Psoas muscle (tissue), 8 donors: ENCODE data around the gene OR1J1. TPM values are rescaled to one million over a fixed set of nuclear protein-coding genes. Genes with fewer than 3 reads are reported as not detected.

ENCODE experiments used
- ATAC-seq, 4 donors: fragments of 200-7000 bp; cut with Tn5 transposase; one replicate each; pipeline ENCODE4 v1.9.1; 2020; ENCODE audit warnings: moderate library complexity in 3 of 4, mild to moderate bottlenecking in 2 of 4
- DNase-seq, 2 donors: peaks; one replicate each; pipeline ENCODE4 v3.0.0-alpha.2; 2020
- H3K27ac ChIP-seq: fragments of 200-600 bp; one replicate; pipeline ENCODE4 v1.8.0; 2022
- H3K27me3 ChIP-seq, 3 donors: fragments of 200-600 bp in 1 of 3; one replicate each; pipeline versions ENCODE4 v1.6.1 to v1.8.0; 2013 to 2022; ENCODE audit warnings: low read length in 2 of 3, mild to moderate bottlenecking in 2 of 3, moderate library complexity in 1 of 3; ENCODE audit not compliant: insufficient read depth in 3 of 3
- H3K36me3 ChIP-seq, 2 donors: fragments of 200-600 bp in 1 of 2; one replicate each; pipeline versions ENCODE4 v1.6.1 to v1.8.0; 2013 to 2022; ENCODE audit warnings: low read depth in 1 of 2, mild to moderate bottlenecking in 1 of 2, moderate library complexity in 1 of 2; ENCODE audit not compliant: insufficient read depth in 1 of 2
- H3K4me1 ChIP-seq: fragments of 200-600 bp; one replicate; pipeline ENCODE4 v1.8.0; 2022
- H3K4me3 ChIP-seq: fragments of 200-600 bp; one replicate; pipeline ENCODE4 v1.8.0; 2022; ENCODE audit warnings: mild to moderate bottlenecking
- H3K9me3 ChIP-seq: fragments of 200-600 bp; one replicate; pipeline ENCODE4 v1.8.0; 2022
- WGBS, 3 donors: extraction: QIAGEN DNeasy Blood & Tissue Kit; methylation state at CpG; one replicate each; pipeline versions ENCODE4 v1.1.6 to v1.1.7; 2013; 5-methylcytosine and 5-hydroxymethylcytosine counted together
- intact Hi-C, 2 donors: fragments of 100-400 bp; cut with DNase I; formaldehyde crosslinking; loops; one replicate each; pipeline versions ENCODE4 v1.11.0 to v1.14.2; 2022
- long read RNA-seq, 2 donors: library from polyadenylated mRNA; unstranded; transcript quantifications; one replicate each; pipeline ENCODE4 v2.0.0, GENCODE V29; 2021
- polyA plus RNA-seq, 3 donors: library from polyadenylated mRNA; stranded (reverse); fragments of 200-250 nt; gene quantifications; one replicate each; pipeline ENCODE4 v1.2.3, GENCODE V29; 2013
- total RNA-seq, 4 donors: library from RNA; stranded (reverse); fragmentation: NEBNext Ultra II Directional in 2 of 4; extraction: Animal tissue kit (Norgen Biotek cat#: 25700) in 2 of 4; gene quantifications; one replicate each; pipeline versions ENCODE4 v1.2.1 to v1.2.4, GENCODE V29; 2021 to 2023
- TF ChIP-seq, protein P1 (sequence below): fragments of 200-600 bp; IDR thresholded peaks from one replicate; pipeline ENCODE4 v1.8.0; 2022; ENCODE audit warnings: antibody characterized with exemption
- donor health status: healthy with polysubstance abuse.
- donor health status: DM: no; HTN: no; CAD: no; lungs with moderate emphysema.
- donor health status: Bipolar disorder and iron deficiency.
- donor health status: healthy.
- donor health status: DM: yes; HTN: yes; CAD: no.
- donor health status: DM: no; HTN: no; CAD: no.
- donor health status: DM: no; HTN: no; CAD: no.
- donor health status: DM: yes; HTN: yes; CAD: no.

Gene OR1J1, protein sequence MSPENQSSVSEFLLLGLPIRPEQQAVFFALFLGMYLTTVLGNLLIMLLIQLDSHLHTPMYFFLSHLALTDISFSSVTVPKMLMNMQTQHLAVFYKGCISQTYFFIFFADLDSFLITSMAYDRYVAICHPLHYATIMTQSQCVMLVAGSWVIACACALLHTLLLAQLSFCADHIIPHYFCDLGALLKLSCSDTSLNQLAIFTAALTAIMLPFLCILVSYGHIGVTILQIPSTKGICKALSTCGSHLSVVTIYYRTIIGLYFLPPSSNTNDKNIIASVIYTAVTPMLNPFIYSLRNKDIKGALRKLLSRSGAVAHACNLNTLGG
- total RNA-seq, result not detected
- polyA plus RNA-seq, result not detected
- long read RNA-seq, donor 1, result 0 reads
- long read RNA-seq, donor 2, result 0 reads

DNA sequence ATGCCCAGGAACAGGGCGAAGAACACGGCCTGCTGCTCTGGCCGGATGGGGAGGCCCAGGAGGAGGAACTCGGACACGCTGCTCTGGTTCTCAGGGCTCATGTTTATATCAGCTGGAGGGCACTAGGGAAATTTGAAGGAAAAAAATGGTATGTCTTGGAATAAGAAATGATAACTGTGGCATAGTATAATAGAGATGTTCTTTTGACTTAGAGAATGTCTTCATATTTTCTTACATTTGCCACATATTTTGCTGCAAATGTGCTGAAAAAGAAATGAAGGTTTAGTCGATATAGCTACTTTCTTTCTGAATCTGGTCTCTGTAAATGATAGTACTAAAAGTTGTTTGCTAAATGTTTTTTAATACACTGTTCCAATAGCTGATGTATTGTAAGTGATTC lies at the start of gene OR1J1:
Gene OR1J1, minus strand, starts transcription at position 101 of the 400 bp plus-strand sequence. Its CDS starts 0 bp downstream, at position 101.
- H3K27me3 ChIP-seq, result peaks cover 0 to 18% (median 0%) of the 10 kb centered on the region in 3 donors
- intact Hi-C loops, result no loop called here
- no peaks in the 10 kb centered on the region for H3K36me3 ChIP-seq
- H3K4me3 ChIP-seq, result no peak within 1 kb of the TSS
- DNase-seq (no peak), ATAC-seq (no peak)
- WGBS, 3 donors, result 81 to 85% (median 83%) methylated on average over 6 of the region's 6 CpGs
- TF ChIP-seq, protein P1, sequence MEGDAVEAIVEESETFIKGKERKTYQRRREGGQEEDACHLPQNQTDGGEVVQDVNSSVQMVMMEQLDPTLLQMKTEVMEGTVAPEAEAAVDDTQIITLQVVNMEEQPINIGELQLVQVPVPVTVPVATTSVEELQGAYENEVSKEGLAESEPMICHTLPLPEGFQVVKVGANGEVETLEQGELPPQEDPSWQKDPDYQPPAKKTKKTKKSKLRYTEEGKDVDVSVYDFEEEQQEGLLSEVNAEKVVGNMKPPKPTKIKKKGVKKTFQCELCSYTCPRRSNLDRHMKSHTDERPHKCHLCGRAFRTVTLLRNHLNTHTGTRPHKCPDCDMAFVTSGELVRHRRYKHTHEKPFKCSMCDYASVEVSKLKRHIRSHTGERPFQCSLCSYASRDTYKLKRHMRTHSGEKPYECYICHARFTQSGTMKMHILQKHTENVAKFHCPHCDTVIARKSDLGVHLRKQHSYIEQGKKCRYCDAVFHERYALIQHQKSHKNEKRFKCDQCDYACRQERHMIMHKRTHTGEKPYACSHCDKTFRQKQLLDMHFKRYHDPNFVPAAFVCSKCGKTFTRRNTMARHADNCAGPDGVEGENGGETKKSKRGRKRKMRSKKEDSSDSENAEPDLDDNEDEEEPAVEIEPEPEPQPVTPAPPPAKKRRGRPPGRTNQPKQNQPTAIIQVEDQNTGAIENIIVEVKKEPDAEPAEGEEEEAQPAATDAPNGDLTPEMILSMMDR, result no peak
- H3K27ac ChIP-seq, result no peak within 1 kb of the TSS
- H3K9me3 ChIP-seq, result no peaks in the 10 kb centered on the region
- H3K4me1 ChIP-seq, result no peaks in the 10 kb centered on the region

DNA sequence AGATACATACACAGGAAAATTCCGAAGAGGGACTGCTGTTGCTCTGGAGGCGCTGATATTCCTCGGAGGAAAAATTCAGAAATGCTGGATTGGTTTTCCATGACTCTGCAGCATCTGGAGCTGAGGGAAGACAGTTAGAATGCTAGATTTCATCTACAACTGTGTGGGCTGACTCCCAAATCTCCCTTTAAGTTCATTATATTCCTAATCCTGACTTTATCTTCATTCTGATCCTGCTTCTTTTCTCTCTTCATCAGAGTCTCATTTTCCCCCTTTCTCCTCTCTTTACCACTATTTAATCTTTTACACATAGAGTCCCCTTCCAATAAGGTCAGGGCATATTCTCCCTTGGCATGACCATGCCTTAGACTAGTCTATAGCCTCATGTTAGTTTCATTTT lies 49.5 kb upstream of the OR1J1 start, which contains the start of gene OR1N1:
Gene OR1N1, minus strand, starts transcription at position 101 of the 400 bp plus-strand sequence. Its CDS starts 0 bp downstream, at position 101.
- ATAC-seq (no peak), DNase-seq (no peak)
- H3K4me1 ChIP-seq, result no peaks in the 10 kb centered on the region
- WGBS, 3 donors, result 88 to 92% (median 91%) methylated on average over 3 of the region's 3 CpGs
- TF ChIP-seq, protein P1, result no peak
- no peaks in the 10 kb centered on the region for H3K36me3 ChIP-seq
- no peak within 1 kb of the TSS for H3K27ac ChIP-seq
- intact Hi-C loops, result no loop called here
- H3K4me3 ChIP-seq, result no peak within 1 kb of the TSS
- H3K9me3 ChIP-seq, result no peaks in the 10 kb centered on the region
- H3K27me3 ChIP-seq, result peaks cover 0 to 5% (median 4%) of the 10 kb centered on the region in 3 donors

DNA sequence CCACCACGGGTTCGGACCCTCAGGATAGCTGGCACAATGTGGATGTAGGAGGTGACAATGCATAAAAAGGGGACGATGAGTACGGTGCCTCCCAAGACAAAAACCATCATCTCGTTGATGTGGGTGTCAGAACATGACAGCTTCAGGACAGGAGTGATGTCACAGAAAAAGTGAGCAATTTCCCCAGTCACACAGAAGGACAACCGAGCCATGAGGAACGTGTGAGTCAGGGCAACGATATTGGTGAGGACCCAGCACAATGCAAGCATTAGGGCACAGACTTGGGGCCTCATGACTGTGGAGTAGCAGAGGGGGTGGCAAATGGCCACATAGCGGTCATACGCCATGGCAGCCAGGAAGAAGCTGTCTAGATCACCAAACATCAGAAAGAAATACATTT lies 48.9 kb upstream of the OR1J1 start:
- intact Hi-C loops, result no loop called here
- Histone ChIP-seq H3K4me3 (no peak overlapping the region), H3K27me3 (peaks cover 0 to 5% (median 4%) of the 10 kb centered on the region in 3 donors), H3K36me3 (no peaks in the 10 kb centered on the region), H3K4me1 (no peaks in the 10 kb centered on the region), H3K9me3 (no peaks in the 10 kb centered on the region), H3K27ac (no peak overlapping the region)
- DNase-seq (no peak), ATAC-seq (no peak)
- TF ChIP-seq, protein P1, result no peak
- WGBS, 3 donors, result 79 to 83% (median 83%) methylated on average over 10 of the region's 10 CpGs

DNA sequence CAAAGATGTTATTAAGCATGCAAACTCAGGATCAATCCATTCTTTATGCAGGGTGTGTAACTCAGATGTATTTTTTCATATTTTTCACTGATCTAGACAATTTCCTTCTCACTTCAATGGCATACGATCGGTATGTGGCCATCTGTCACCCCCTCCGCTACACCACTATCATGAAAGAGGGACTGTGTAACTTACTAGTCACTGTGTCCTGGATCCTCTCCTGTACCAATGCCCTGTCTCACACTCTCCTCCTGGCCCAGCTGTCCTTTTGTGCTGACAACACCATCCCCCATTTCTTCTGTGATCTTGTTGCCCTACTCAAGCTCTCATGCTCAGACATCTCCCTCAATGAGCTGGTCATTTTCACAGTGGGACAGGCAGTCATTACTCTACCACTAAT lies 41.6 kb upstream of the OR1J1 start:
- WGBS, 3 donors, result 84 to 92% (median 85%) methylated on average over 3 of the region's 3 CpGs
- no peaks in the 10 kb centered on the region for H3K9me3 ChIP-seq
- peaks cover 2 to 27% (median 2%) of the 10 kb centered on the region in 3 donors for H3K27me3 ChIP-seq
- intact Hi-C loops, result no loop called here
- H3K4me1 ChIP-seq, result no peaks in the 10 kb centered on the region
- DNase-seq (no peak), ATAC-seq (no peak)
- TF ChIP-seq, protein P1, result no peak
- H3K4me3 ChIP-seq, result no peak overlapping the region
- no peaks in the 10 kb centered on the region for H3K36me3 ChIP-seq
- H3K27ac ChIP-seq, result no peak overlapping the region
